PC-3 (cell line): ENCODE results near the gene EXD3.

Source experiments
- CTCF ChIP-seq: fragments of 300-600 bp; sonication (generic); conservative IDR thresholded peaks from 2 replicates; pipeline ENCODE4 v1.5.1; 2017; ENCODE audit warnings: antibody characterized with exemption, low read depth, mild to moderate bottlenecking, low read length
- EZH2 ChIP-seq: fragments of 300-600 bp; sonication (generic); IDR thresholded peaks from one replicate; pipeline ENCODE4 v1.6.1; 2017; ENCODE audit warnings: antibody characterized with exemption, mild to moderate bottlenecking, low read length; ENCODE audit not compliant: unreplicated experiment
- EZH2phosphoT487 ChIP-seq: fragments of 300-600 bp; sonication (generic); IDR thresholded peaks from 2 replicates; pipeline ENCODE4 v1.6.1; 2018; ENCODE audit warnings: mild to moderate bottlenecking, antibody characterized with exemption, low read length, borderline replicate concordance

GRCh38 chr9:137437691-137438590 lies 15.0 kb upstream of the EXD3 start:
- TF ChIP-seq CTCF (no peak), EZH2phosphoT487 (no peak), EZH2 (no peak)
